HEK293T (cell line): ENCODE measurements around the gene NR2C1.

Experiments
- ARNT ChIP-seq: fragments of 450-650 bp; IDR thresholded peaks from 2 replicates; pipeline ENCODE4 v1.6.1; 2017; ENCODE audit warnings: mild to moderate bottlenecking
- BHLHE40 ChIP-seq: fragments of 450-650 bp; IDR thresholded peaks from 2 replicates; pipeline ENCODE4 v1.6.1; 2016; ENCODE audit warnings: mild to moderate bottlenecking, moderate library complexity, borderline replicate concordance
- FOXK2 ChIP-seq: fragments of 450-650 bp; IDR thresholded peaks from 2 replicates; pipeline ENCODE4 v1.6.1; 2016; ENCODE audit warnings: mild to moderate bottlenecking
- FOXM1 ChIP-seq: fragments of 450-650 bp; IDR thresholded peaks from 2 replicates; pipeline ENCODE4 v1.6.1; 2017; ENCODE audit warnings: mild to moderate bottlenecking, borderline replicate concordance
- HDGF ChIP-seq: fragments of 450-650 bp; IDR thresholded peaks from 2 replicates; pipeline ENCODE4 v1.6.1; 2017; ENCODE audit warnings: antibody characterized with exemption, borderline replicate concordance
- NFRKB ChIP-seq: fragments of 450-650 bp; IDR thresholded peaks from 2 replicates; pipeline ENCODE4 v1.6.1; 2016; ENCODE audit warnings: mild to moderate bottlenecking, moderate library complexity
- SUZ12 ChIP-seq: fragments of 450-650 bp; IDR thresholded peaks from 2 replicates; pipeline ENCODE4 v1.6.1; 2016; ENCODE audit warnings: mild to moderate bottlenecking
- TARDBP ChIP-seq: fragments of 450-650 bp; IDR thresholded peaks from 2 replicates; pipeline ENCODE4 v1.6.1; 2016
- TF ChIP-seq, protein P1 (sequence below): fragments of 450-650 bp; IDR thresholded peaks from 2 replicates; pipeline ENCODE4 v1.6.1; 2016

GRCh38 chr12:95074766-95075165 lies 1.3 kb upstream of the NR2C1 start:
- TF ChIP-seq, protein P1, sequence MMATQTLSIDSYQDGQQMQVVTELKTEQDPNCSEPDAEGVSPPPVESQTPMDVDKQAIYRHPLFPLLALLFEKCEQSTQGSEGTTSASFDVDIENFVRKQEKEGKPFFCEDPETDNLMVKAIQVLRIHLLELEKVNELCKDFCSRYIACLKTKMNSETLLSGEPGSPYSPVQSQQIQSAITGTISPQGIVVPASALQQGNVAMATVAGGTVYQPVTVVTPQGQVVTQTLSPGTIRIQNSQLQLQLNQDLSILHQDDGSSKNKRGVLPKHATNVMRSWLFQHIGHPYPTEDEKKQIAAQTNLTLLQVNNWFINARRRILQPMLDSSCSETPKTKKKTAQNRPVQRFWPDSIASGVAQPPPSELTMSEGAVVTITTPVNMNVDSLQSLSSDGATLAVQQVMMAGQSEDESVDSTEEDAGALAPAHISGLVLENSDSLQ, result no peak
- no peak for TF ChIP-seq HDGF
- no peak for TF ChIP-seq BHLHE40
- TF ChIP-seq SUZ12, result no peak
- TF ChIP-seq TARDBP, result no peak
- TF ChIP-seq FOXK2, result no peak
- TF ChIP-seq NFRKB, result no peak
- TF ChIP-seq FOXM1, result no peak
- TF ChIP-seq ARNT, result no peak
